Amygdala (tissue), 56 donors: Measurements from ENCODE around the gene ANKRD66.

Experiments
- DNase-seq, 56 donors: peaks; one replicate each; lab custom pipeline; 2025; lab: John Stamatoyannopoulos, UW

ANKRD66 gene

GRCh38 chr6:46787871-46788540, 41.3 kb downstream of the ANKRD66 start:
- no peak for DNase-seq

- DNase-seq = no peak
Observed at GRCh38 chr6:46788791-46789190, 42.1 kb downstream of the ANKRD66 start.

GRCh38 chr6:46789434-46790354, 43.0 kb downstream of the ANKRD66 start:
- no peak for DNase-seq

DNA sequence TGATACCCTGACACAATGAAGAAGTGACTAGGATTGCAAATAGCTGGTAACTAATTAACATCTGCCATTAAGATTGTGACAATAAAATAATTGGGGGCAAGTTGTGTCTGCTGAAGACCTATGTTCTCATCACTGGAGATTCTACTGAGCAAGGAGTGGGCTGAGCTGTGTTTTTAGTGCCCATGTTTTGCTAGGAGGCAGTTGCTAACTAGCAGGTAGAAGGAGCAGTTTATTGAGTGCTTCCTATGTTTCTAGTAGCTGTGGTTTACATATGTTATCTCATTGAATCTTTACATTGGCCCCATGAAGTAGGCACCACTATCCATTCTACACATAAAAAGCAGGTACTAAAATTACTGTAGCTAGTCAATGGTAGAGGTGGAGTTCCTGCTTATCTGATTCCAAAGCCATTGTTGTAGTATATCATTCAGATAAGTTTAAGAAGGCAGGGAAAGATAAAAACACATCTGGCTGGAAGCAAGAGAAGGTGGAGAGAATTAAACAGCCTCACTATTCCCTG, 43.7 kb downstream of the ANKRD66 start:
- no peak for DNase-seq

DNA sequence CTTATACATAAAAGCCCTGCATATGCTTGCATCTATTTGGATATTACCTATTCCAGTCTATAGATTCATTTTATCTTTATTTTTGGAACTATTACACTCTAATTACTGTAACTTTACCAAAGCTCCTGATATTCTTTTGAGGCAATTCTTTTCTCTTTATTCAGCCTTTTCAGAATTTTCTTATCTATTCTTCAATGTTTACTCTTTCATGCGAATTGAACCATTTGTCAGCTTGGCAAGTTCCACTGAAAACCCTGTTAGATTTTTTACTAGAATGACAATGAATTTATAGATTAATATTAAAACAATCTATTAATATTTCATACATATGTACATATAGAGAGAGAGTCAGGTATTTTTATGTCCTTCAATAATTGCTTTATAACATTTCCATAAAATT, 45.9 kb downstream of the ANKRD66 start:
- no peak for DNase-seq

GRCh38 chr6:46793138-46793537, 46.4 kb downstream of the ANKRD66 start, which contains the start of gene MEP1A:
Gene MEP1A, plus strand, starts transcription at chr6:46793389. Its CDS starts 10 bp downstream, at chr6:46793399.
- DNase-seq = no peak

GRCh38 chr6:46794068-46794467, 47.3 kb downstream of the ANKRD66 start:
- no peak for DNase-seq

DNA sequence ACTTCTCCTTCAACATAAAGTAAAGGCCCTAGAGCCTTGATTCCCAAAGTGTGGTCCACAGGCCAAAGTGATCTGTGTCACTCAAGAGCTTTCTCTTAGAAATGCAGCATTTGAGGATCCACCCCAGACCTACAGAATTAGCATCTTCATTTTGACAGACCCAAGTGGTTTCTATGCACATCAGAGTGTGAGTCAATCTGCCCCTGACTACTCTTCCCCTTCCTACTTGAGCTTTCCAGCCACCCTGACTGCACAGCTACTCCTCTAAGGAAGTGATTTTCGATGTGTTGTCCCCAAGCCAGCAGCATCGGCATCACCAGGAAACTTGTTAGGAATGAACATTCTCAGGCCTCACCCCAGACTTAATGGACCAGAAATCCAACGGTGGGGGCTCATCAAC, 49.1 kb downstream of the ANKRD66 start:
- DNase-seq = no peak

DNA sequence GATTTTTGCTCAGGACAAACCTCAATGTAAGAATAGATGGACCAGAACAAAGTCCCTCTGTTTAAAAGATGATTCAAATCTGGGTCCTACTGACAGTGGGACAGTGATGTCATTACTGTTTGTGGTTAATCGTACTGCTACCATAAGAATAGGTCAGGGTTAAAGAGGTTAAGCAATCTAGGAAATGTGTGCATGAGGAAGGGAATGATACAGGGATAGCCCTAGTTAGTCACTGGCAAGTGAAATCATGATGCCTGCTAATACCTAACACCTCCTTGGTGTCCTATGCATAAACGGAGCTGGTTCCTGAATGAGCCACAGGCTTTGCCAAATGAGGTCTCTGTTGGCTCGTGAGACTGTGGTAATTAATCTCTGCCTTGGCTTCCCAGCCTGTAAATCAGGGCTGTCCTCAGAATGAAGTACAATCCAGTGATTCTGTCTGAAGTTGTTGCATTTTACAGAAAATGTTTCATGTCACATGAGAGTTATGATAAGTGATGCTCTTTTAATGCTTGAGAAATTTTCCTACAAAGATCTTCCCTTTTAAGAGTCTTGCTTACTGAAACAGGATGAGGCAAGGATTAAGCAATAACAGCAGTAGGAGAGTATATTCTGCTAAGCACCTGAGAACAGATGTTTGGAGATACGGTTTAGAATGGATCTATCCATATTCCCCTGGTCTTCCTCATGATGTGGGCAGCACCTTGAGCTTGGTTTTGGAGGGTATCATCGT, 50.3 kb downstream of the ANKRD66 start:
- no peak for DNase-seq

DNA sequence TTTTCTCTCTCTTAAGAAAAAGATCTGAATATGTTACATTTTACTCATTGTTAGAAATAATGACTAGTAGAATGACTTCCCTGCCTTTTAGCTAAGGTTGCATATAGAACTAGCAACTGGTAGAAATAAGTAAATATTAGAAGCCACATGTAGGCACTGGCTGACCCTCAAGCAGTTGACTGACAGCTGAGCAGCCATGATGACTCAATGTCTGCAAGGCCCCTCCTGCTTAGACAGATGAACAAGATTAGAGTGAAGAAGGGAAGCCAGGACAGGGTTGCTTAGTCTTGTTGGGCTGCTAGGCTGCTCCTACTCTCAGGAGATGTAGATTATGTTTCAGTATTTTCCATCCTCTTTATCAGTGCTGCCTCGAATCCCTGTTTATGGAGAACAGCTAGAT, 52.9 kb downstream of the ANKRD66 start:
- no peak for DNase-seq

- peak in 1 of 56 donors; percentile 0 for DNase-seq
Observed at GRCh38 chr6:46808806-46809205, 62.1 kb downstream of the ANKRD66 start.
